ENCODE data around the gene CD99L2.

GRCh38 chrX:150841456-150842197 is 56.8 kb downstream of the CD99L2 start:
- TF ChIP-seq CTCF (IDR thresholded peaks at IDR 0.05) (no peak), POLR2A (IDR thresholded peaks at IDR 0.05) (no peak)
